Esophagus squamous epithelium (tissue), 5 donors: ENCODE results near the gene CCDC160. TPM values are rescaled to one million over a fixed set of nuclear protein-coding genes. Genes with fewer than 3 reads are reported as not detected.

Source experiments
- DNase-seq: peaks from one replicate; lab custom pipeline; 2025; lab: John Stamatoyannopoulos, UW
- H3K27ac ChIP-seq, 4 donors: fragments of 200-600 bp; sonication (generic); one replicate each; pipeline ENCODE4 v1.5.1; 2016 to 2019; ENCODE audit warnings: mild to moderate bottlenecking in 1 of 4
- H3K27me3 ChIP-seq, 4 donors: fragments of 200-600 bp; sonication (generic); 1 replicate in 3 of 4; 2 replicates in 1 of 4; pipeline versions ENCODE4 v1.5.1 to v1.6.0; 2017 to 2021; ENCODE audit warnings: antibody characterized with exemption in 1 of 4
- H3K36me3 ChIP-seq, 3 donors: fragments of 200-600 bp; sonication (generic); one replicate each; pipeline ENCODE4 v1.5.1; 2016 to 2019
- H3K4me1 ChIP-seq, 3 donors: fragments of 200-600 bp; sonication (generic); one replicate each; pipeline ENCODE4 v1.5.1; 2017 to 2019
- H3K4me3 ChIP-seq, 4 donors: fragments of 200-600 bp; sonication (generic); 1 replicate in 3 of 4; 2 replicates in 1 of 4; pipeline ENCODE4 v1.5.1; 2016 to 2019; ENCODE audit warnings: mild to moderate bottlenecking in 2 of 4, moderate library complexity in 1 of 4
- H3K9me3 ChIP-seq, 3 donors: fragments of 200-600 bp; sonication (generic); one replicate each; pipeline ENCODE4 v1.5.1; 2016 to 2019
- CTCF ChIP-seq, 6 experiments: fragments of 450-650 bp in 4 of 6; fragments of 200-600 bp in 2 of 6; sonication (generic) in 2 of 6; IDR thresholded peaks; one replicate each; pipeline ENCODE4 v1.5.1; 2016 to 2019; ENCODE audit warnings: antibody characterized with exemption in 6 of 6, mild to moderate bottlenecking in 4 of 6, moderate library complexity in 4 of 6
- POLR2A ChIP-seq, 4 donors: fragments of 450-650 bp; IDR thresholded peaks; one replicate each; pipeline ENCODE4 v1.6.1; 2017; ENCODE audit warnings: antibody characterized with exemption in 4 of 4, mild to moderate bottlenecking in 4 of 4, moderate library complexity in 3 of 4
- WGBS, 2 donors: methylation state at CpG; one replicate each; pipeline ENCODE4 v1.1.5; 2018; 5-methylcytosine and 5-hydroxymethylcytosine counted together
- intact Hi-C: fragments of 100-400 bp; cut with DNase I; formaldehyde crosslinking; loops from one replicate; pipeline ENCODE4 v1.15.0; 2022
- total RNA-seq, 4 donors: library from RNA; depleted of rRNA; stranded (reverse); fragments of >200 nt; gene quantifications; one replicate each; pipeline ENCODE4 v1.1.0, GENCODE V29; 2016
- donor health status: DM: yes; HTN: yes; CAD: no.

CCDC160 gene
- total RNA-seq, result 1 to 10 TPM in 1 of 4 donors, under 1 TPM in 2, not detected in 1; 0.19 to 1.3 (median 0.99) TPM

GRCh38 chrX:134236626-134237614 is at the start of gene CCDC160:
Gene CCDC160, plus strand, starts transcription at chrX:134237182. Its CDS starts 7,619 bp downstream, at chrX:134244801.
- no peak for DNase-seq
- TF ChIP-seq CTCF (IDR thresholded peaks at IDR 0.05) (no peak), POLR2A (IDR thresholded peaks at IDR 0.05) (no peak)
- H3K9me3 ChIP-seq, result no peaks in the 10 kb centered on the region
- WGBS, 2 donors, result 33 to 60% methylated on average over 8 to 13 of the region's 70 CpGs
- intact Hi-C loops, result no loop called here
- H3K4me3 ChIP-seq, result peak within 1 kb of the TSS; percentile 41 to 66 (median 52)
- peaks cover 0 to 13% (median 0%) of the 10 kb centered on the region in 3 donors for H3K4me1 ChIP-seq
- H3K27me3 ChIP-seq, result peaks cover 0 to 7% (median 0%) of the 10 kb centered on the region in 4 donors
- H3K36me3 ChIP-seq, result no peaks in the 10 kb centered on the region
- H3K27ac ChIP-seq, result no peak within 1 kb of the TSS

GRCh38 chrX:134191281-134191680 is 45.7 kb upstream of the CCDC160 start:
- TF ChIP-seq CTCF (IDR thresholded peaks at IDR 0.05) (no peak), POLR2A (IDR thresholded peaks at IDR 0.05) (no peak)
- H3K27ac ChIP-seq, result no peak overlapping the region
- no peaks in the 10 kb centered on the region for H3K36me3 ChIP-seq
- 40 to 53% methylated on average over 2 of the region's 2 CpGs for WGBS, 2 donors
- H3K4me1 ChIP-seq, result no peaks in the 10 kb centered on the region
- no peak for DNase-seq
- H3K9me3 ChIP-seq, result no peaks in the 10 kb centered on the region
- H3K4me3 ChIP-seq, result no peak overlapping the region
- no peaks in the 10 kb centered on the region for H3K27me3 ChIP-seq
- intact Hi-C loops, result no loop called here

- H3K27me3 ChIP-seq, result no peaks in the 10 kb centered on the region
- DNase-seq, result no peak
- H3K4me1 ChIP-seq, result no peaks in the 10 kb centered on the region
- no peak overlapping the region for H3K27ac ChIP-seq
- intact Hi-C loops, result no loop called here
- H3K9me3 ChIP-seq, result no peaks in the 10 kb centered on the region
- H3K4me3 ChIP-seq, result no peak overlapping the region
- TF ChIP-seq CTCF (IDR thresholded peaks at IDR 0.05) (no peak), POLR2A (IDR thresholded peaks at IDR 0.05) (no peak)
- no peaks in the 10 kb centered on the region for H3K36me3 ChIP-seq
- WGBS, 2 donors, result 88 to 89% methylated on average over 6 of the region's 6 CpGs
Measured at GRCh38 chrX:134194915-134195314, 42.1 kb upstream of the CCDC160 start.

DNA sequence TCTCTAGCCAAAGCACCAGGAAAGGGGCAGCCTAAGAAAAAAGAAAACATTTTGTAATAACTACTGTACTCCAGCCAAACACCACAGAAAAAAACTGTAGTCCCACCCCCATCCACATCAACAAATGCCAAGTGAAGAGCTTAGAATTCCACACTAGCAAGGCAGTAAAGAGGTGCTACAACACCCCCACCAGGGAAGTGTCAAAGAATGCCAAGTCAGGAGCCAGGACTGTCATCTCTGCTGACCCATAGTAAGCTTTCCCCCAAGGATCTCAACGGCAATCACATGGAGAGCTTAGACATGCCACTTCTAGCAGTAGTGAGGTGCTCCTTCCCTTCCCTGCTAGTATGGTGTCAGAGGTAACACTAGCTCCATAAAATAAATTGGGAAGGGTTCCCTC is 34.4 kb upstream of the CCDC160 start:
- Histone ChIP-seq H3K4me1 (no peaks in the 10 kb centered on the region), H3K36me3 (no peaks in the 10 kb centered on the region), H3K9me3 (no peaks in the 10 kb centered on the region), H3K27me3 (no peaks in the 10 kb centered on the region), H3K27ac (no peak overlapping the region), H3K4me3 (no peak overlapping the region)
- TF ChIP-seq POLR2A (IDR thresholded peaks at IDR 0.05), result no peak
- no peak for TF ChIP-seq CTCF (IDR thresholded peaks at IDR 0.05)
- intact Hi-C loops, result no loop called here
- 29% methylated on average over 1 of the region's 1 CpG; no CpG with 5 or more reads in 1 of the 2 donors for WGBS, 2 donors
- DNase-seq, result no peak

DNA sequence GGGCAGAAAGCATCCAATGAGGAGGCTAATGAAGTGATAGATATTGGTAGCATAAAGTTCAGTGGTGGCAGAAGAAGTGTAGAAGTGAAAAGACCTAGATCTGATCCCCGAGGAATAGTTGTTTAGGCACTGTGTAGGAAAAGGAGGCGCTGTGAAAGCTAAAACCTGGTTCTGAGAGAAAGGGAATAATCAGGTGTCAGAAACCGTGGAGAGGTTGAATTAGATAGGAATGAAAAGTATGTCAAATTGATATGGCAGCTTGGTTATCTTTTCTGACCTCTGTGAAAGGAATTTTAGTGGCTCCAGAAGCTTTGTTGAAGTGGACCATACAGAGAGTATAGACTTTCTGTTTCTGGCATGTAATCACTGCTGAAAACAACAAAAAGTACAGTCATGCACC is 30.8 kb upstream of the CCDC160 start:
- TF ChIP-seq POLR2A (IDR thresholded peaks at IDR 0.05), result no peak
- TF ChIP-seq CTCF (IDR thresholded peaks at IDR 0.05), result no peak
- 57 to 61% methylated on average over 3 of the region's 3 CpGs for WGBS, 2 donors
- intact Hi-C loops, result no loop called here

More for the DNA sequence above, 30.8 kb upstream of the CCDC160 start:
- Histone ChIP-seq H3K9me3 (no peaks in the 10 kb centered on the region), H3K4me1 (no peaks in the 10 kb centered on the region), H3K4me3 (no peak overlapping the region), H3K27ac (no peak overlapping the region), H3K27me3 (no peaks in the 10 kb centered on the region), H3K36me3 (no peaks in the 10 kb centered on the region)
- no peak for DNase-seq
